GM19463 (cell line): ENCODE measurements around the gene KCNQ1.

Source experiments
- ATAC-seq: cut with Tn5 transposase; IDR thresholded peaks from one replicate; pipeline ENCODE4 v1.9.1; 2021; ENCODE audit warnings: mild to moderate bottlenecking, moderate library complexity; ENCODE audit not compliant: unreplicated experiment

Gene KCNQ1

GRCh38 chr11:2691991-2692875 lies 247.4 kb downstream of the KCNQ1 start:
- no peak for ATAC-seq

DNA sequence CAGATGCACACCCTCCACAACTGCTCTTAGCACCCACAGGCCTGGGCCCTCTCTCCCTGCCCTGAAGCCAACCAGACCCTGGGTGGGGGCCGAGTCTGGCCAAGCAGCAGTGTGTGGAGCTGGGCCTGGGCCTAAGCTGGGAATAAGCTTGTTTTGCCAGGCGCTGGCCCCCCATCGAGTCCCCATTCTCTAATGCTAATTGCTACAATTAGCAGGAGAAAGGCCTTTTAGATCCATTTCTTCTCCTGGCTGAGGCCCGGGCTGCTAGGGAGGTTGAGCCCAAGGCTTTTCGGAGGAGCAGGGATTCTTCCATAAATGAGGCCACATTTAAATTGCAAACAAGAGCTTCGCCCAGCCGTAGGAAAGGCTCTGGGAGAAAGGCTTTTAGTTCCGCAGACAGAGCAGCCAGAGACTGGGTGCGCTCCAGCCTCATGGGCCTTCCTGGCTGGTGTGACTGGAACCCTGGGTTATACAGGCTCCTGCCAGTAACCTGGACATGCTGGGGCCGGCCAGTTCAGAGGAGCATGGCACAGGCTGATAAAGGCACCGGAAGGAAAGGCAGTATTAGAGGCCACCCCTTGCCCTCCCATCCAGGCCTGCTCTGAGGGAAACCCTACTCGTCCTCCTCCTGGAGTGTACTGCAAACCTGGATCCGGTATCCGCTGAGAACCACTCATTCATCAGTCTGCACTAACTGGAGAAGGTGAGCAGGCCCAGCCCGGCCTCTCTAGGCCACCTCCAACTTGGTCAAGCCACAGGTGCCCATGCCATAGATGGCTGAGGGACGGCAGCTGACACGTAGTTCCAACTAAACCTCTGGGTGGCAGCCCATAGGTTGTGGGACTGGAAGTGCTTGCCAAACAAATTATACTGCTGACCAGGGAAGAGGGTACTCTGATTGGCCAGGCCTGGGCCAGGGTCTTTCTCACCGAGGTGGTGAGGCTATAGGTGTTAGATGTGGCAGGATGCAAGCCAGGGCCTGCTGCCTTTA lies 248.8 kb downstream of the KCNQ1 start:
- no peak for ATAC-seq

- no peak for ATAC-seq
Observed at GRCh38 chr11:2694495-2694894, 249.7 kb downstream of the KCNQ1 start.

DNA sequence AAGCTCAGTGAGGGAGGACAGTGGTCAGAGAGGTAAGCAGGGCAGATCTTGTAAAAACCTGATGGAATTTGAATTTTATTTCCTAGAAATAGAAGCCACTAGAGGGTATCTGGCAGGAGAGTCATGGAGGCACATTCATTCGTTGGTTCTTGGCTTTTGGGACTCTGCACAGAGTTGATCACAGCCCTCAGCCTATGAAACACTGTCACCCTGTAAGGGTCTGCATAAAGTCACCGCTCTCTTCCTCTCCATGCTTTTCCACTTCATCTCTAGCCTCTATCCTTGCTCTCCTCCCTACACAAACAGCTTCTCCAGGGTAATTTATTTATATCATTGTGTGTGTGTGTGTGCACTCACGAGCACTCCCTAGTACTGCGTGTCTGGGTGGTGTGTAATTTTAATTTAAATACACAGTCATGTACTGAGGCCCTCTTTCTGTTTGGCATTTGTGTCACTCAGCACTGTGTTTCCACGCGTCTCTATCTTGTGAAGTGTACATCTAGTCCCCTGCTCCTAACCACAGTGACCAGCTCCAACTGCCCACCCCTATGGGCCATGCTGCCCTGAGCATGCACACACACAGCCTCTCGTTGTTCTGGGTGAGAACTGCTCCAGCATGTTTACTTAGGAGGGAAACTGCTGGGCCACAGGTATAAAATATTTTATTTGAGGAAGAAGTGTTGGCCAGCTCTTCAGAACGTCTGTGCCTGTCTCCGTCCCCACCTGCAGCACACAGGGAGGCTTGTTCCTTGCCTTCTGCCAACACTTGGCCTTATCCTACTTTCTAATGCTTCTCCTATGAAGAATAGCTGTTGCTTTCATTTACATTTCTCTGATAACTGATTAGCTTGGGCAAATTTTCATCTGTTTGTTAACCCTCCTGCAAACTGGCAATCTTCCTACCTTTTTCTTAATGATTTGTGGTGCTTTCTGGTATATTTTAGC lies 250.5 kb downstream of the KCNQ1 start:
- ATAC-seq: no peak

DNA sequence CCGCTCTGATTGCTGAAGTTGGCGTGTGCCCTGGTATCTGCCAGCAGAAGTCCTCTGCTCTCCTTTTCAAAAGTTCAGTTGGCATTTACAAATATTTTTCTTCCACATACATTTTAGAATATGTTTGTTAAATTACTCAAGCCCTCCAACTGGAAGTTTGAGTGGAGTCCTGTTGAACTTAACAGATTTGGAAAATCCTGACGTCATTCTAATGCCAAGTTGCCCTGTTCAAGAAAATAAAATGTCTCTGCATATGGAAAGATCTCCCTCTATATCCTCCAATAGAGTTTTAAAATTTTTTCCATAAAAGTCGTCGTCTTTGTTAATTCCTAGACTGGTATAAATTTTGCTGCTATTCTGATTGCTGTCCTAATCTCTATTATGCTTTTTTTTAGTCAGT lies 251.6 kb downstream of the KCNQ1 start:
- ATAC-seq: no peak

DNA sequence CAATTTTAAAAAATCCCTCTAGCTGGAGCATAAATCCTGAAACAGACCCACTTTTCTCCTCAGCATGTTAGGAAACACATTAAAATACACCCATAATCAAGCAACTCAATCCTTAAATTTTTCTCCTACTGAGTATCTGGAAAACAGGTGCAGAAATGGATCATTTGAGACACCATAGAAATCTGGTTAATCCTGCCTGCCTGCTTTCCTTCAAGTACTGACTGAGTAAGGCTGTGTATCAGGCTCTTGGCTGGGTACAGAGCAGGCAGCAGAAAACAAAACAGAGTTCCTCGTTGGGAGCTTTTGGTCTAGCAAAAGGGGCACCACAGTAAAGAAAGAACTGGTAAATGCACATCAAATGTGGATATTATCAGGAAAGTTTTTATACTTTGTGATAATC lies 253.1 kb downstream of the KCNQ1 start:
- no peak for ATAC-seq

DNA sequence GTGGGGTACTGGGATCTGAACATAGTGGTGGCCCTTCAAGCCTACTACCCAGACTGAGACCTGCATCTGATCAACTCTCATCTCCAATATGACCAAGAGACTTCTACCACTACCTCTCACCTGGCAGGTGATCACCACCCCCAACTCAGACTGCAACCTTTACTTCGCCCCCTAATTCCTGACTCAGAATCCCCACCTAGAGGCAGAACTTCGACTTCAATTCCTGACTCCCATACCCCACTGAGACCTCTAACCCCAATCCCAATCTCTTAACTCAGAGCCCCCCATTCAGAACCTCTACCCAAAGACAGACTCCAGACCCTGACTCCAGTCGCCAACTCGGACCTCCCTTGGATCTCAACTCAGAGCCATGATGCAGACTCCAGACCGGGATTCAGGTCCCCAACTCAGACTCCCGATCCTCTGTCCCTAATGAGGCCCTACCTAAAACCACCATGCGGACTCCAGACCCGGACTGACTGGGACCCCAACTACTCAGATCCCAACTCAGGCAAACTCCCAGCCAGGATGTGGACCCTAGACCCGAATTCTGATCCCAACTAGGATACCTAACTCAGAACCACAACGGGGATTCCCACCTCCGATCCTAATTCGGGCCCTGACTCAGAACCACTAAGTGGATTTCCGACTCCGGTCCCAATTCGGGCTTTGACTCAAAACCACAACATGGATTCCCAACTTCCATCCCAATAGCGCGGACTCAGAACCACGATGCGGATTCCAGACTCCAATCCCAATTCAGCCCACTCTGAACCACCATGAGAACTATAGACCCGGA lies 253.8 kb downstream of the KCNQ1 start:
- no peak for ATAC-seq

GRCh38 chr11:2699185-2699530 lies 254.3 kb downstream of the KCNQ1 start:
- ATAC-seq: no peak

GRCh38 chr11:2699531-2700414 lies 255.0 kb downstream of the KCNQ1 start, which contains the start of gene KCNQ1OT1:
TSS of gene KCNQ1OT1 (minus strand) at chr11:2699994.
- ATAC-seq: peak; percentile 90

GRCh38 chr11:2700415-2701211 lies 255.8 kb downstream of the KCNQ1 start:
- ATAC-seq: peak; percentile 40

DNA sequence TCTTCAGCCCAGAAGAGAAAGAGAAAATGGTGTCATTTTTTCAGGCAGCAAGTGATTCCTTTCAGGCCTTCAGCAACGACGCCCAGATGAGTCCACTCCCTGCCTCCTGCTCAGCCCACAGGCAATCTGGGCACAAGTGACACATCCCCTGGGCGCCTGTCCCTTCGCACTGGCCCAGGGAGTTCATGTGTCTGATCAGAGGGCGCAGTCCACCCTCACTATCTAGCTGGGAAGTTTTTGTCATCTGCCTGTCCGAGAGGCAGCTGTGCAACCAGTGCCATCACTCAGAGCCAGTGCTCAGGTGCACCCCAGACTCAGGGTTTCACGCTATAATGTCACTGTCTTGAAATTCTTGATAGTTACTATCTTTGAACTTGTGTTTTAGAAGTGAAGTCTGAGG lies 256.4 kb downstream of the KCNQ1 start:
- ATAC-seq: no peak

DNA sequence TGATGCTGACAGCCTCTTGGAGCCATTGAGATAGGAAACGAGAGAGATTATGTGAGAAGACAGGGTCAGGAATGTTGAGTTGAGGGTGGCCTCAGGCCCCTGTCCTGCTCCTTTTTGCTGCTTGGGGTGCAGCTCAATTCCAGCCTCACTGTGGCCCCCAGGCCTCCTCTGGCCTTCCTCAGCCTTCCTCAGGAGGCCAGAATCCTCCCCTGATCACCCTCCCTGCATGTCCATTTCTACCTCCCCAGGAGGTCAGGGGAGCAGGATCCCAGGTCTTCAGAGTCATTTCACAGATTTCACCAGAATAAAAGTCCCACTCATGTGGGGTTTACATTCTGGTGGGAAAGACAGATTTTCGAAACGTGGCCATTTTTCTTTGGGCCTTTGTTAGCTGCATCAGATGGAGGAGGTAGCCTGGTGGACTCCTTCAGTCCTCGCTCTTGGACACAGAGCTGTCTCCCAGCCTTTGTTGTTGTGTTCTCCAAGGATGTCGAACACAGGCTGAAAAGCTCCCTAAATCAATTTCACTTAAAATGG lies 257.2 kb downstream of the KCNQ1 start:
- no peak for ATAC-seq

DNA sequence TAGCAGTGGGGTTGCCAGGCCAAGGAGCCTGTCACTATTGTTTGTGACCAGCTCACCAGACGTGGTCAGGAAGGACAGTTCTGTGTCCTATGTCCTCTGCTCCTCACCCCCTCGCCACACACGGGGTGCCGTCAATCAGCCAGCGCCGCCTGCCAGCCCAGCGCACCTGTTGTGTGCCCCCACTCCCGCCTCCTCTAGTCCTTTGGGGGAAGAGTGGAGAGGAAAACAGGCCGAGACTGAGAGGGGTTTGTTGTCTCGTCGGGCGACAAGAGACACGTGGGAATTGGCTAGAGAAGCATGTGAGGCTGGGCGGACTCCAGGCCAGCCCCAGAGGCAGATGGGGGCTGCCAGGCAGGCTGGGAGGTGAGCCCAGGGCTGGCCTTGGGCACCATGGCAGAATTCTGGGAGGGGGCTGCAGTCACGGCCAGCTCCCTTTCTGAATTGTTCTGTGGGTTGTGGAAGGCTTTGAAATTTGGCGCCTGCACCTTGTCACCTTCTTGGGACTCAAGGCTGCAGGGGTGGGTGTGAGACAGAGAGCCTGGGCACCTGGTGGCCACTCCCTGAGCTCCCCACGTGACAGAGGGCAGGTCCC lies 258.1 kb downstream of the KCNQ1 start:
- ATAC-seq: no peak

GRCh38 chr11:2703363-2704141 lies 258.7 kb downstream of the KCNQ1 start:
- no peak for ATAC-seq

- no peak for ATAC-seq
Observed at GRCh38 chr11:2704356-2704755, 259.5 kb downstream of the KCNQ1 start.

DNA sequence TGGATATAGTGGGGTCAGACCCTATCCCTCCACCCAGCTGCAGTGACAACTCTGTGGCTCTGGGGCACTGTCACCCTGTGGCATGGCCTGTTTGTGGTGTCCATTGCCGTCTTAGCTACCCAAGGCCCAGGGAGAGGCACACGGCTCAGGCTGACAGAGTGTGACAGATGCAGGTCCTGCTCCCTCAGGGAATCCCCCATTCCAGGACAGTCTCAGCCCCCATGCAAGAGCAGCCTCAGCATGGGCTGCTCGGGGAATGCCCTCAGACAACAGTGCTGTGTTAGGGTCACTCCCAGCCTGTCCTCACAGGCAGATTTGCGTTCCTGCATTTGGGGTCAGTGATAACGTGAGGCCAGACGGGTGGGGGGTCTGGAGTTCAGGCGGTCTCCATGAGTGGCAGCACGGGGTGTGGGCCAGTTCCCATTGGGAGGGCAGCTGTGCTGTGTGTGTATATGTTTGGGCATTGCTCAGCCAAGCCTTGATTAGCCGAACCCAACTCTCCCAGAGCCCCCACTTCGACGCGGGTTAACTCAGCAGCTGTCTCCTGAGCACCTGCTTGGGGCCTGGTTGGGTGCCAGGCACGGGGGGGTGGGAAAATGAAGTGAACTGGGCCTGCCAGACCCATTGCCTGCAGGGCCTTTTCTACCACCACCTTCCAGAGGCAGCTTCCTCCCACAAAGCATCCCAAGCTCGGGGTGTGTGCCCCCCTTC lies 260.2 kb downstream of the KCNQ1 start:
- ATAC-seq: no peak
